CD4-positive, alpha-beta T cell treated with Interleukin-6 at 100 ng/mL for 8 hours (primary cell): Measurements from ENCODE around the gene FLNB.

Source experiments
- DNase-seq: peaks from one replicate; pipeline ENCODE4 v3.0.0-alpha.2; 2020; ENCODE audit warnings: mixed read lengths, low spot score

Gene FLNB

DNA sequence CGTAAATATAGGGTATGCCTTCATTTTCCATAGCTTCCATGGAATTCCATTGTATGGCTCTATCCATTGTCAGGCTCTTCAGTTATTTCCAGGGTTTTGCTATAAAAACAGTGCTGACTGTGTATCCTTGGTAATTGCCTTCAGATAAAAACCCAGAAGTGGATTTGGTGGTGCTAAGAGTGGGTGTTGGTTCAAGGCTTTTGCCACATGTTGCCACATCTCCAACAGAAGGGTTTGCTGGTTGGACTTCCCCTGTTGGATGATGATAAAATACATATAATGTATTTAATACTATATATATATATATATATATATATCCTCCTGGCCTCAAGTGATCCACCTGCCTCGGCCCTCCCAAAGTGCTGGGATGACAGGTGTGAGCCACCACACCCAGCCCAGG is 97.8 kb downstream of the FLNB start:
- DNase-seq: no peak

- DNase-seq: no peak
These were observed 98.4 kb downstream of the FLNB start for GRCh38 chr3:58106640-58107039.

GRCh38 chr3:58107597-58107996 is 99.4 kb downstream of the FLNB start:
- no peak for DNase-seq

DNA sequence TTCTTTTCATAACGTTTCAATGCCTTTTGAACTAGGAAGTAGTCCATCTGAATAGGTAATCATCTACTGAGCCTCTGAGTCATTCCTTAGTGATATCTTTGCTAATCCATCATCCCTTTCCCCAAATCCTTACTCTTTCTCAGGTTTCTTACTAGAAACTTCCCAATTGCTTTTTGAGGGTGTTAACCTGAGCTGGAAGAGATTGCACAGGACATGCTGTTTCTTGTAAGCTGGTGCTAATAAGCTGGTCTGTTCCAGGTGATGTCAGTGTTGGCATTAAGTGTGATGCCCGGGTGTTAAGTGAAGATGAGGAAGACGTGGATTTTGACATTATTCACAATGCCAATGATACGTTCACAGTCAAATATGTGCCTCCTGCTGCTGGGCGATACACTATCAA is 101.5 kb downstream of the FLNB start:
- DNase-seq: no peak

GRCh38 chr3:58111513-58112184 is 103.4 kb downstream of the FLNB start:
- no peak for DNase-seq

GRCh38 chr3:58112185-58112535 is 103.9 kb downstream of the FLNB start:
- DNase-seq: no peak

- DNase-seq: no peak
These were observed 107.0 kb downstream of the FLNB start for GRCh38 chr3:58115175-58115574.

- DNase-seq: peak; percentile 63
These were observed 108.1 kb downstream of the FLNB start for GRCh38 chr3:58116161-58116955.

DNA sequence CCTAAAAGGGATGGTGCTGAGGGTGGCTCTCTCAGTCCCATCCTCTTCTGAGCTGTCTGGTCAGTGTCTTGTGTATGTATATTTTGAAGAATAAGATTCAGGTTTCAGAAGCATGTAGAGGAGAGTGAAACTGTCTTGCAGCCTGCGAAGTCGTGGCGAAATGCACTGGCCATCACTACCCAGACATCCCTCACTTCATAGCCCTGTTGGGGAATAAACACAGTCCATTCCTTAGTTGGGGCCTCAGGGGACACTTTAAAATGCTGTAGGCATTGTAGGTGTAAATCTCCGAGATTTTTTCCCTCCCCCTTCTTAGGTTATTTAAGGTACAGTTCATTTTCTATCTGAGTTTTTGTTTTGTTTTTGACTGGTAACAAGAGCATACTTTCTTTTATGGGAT is 108.8 kb downstream of the FLNB start:
- no peak for DNase-seq

DNA sequence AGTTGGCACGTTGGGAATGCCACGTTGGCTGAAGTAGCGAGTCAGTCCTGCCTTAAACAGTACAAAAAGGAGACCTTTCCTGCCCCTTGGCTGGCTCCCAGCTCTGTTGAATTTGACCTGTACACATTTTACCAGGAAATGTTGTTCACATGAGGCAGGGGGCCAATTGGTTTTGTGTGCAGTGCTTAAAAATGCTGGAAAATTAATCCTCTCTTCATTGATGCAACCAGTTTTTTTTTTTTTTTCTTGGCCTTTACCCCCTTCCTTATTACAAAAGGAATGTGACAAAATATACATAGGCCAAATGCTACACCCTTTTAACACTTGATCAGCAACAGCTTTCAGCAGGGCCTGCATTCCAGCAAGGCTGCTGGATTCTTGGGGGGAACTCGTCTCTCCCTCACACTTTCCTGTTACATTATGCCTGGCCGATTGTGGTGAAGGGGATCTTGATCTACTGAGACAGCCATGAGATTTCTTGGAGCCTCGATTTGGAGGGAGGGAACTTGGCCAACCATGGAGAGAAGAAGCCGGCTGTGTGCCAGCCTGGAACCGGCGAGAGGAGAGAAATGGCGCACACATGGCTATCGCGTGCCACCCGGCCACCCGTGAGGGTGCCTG is 109.4 kb downstream of the FLNB start:
- DNase-seq: no peak

DNA sequence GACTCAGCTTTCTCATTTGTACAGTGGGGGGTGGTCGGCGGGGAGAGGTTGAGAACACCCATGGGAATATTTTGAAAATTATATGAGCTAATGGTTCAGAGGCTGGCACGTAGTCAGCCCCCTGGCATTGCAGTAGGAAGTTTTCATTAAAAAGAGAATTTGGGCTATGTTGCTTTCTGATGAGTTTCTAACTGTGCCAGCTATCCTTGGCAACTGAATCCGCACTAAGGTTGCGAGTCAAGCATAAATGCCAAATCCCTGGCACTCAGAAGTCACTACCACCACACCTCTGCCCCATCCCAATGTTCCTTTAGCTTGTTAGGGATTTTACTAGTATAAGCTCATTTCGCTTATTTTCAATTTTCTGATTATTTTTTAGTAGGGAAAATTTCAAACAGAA is 111.0 kb downstream of the FLNB start:
- DNase-seq: no peak

DNA sequence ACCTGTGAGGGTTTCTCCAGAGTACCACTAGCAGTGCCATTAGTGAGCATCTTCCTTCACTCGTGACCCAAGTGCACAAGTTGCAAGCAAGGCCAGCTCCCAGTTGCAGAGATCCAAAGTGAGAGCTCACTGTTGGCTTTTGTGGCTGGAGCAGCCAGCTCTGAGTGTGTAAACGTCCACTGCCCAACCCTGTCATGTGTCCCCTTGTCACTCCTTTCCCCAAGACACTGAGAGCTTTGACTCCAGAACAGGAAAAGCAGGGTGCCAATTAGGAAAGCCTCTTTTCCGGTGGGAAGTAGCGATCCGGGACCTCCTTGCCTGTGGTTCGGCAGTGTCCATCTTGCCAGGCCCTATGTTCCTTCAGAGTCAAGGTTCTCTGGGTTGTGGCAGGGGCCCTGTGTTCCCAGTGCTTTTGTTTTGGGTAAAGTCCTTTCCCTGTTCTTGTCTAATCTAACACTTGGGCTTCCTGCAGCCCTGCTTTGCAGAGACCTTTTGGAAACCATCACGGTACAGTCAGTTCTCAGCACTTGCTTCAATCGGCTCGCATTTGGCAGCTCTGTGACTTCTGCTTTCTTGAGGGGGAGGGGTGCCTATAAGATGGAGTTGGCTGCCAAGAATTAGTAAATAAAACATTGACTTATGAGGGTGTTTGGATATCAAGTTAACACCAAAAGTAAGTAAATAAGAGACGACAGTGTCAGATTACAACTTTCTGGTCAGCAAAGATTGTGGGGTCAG is 112.0 kb downstream of the FLNB start:
- DNase-seq: no peak

GRCh38 chr3:58121183-58121582 is 113.0 kb downstream of the FLNB start:
- DNase-seq: no peak

DNA sequence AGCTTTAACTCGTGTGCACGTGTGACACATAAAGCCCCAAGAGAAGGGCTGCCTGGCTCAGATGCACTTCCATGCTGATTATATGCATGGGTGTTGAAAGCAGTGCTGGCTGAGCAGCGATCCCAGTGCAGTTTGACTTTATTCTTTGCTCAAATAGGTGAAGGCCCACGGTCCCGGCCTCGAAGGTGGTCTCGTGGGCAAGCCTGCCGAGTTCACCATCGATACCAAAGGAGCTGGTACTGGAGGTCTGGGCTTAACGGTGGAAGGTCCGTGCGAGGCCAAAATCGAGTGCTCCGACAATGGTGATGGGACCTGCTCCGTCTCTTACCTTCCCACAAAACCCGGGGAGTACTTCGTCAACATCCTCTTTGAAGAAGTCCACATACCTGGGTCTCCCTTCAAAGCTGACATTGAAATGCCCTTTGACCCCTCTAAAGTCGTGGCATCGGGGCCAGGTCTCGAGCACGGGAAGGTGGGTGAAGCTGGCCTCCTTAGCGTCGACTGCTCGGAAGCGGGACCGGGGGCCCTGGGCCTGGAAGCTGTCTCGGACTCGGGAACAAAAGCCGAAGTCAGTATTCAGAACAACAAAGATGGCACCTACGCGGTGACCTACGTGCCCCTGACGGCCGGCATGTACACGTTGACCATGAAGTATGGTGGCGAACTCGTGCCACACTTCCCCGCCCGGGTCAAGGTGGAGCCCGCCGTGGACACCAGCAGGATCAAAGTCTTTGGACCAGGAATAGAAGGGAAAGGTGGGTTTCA is 114.9 kb downstream of the FLNB start:
- DNase-seq: no peak

DNA sequence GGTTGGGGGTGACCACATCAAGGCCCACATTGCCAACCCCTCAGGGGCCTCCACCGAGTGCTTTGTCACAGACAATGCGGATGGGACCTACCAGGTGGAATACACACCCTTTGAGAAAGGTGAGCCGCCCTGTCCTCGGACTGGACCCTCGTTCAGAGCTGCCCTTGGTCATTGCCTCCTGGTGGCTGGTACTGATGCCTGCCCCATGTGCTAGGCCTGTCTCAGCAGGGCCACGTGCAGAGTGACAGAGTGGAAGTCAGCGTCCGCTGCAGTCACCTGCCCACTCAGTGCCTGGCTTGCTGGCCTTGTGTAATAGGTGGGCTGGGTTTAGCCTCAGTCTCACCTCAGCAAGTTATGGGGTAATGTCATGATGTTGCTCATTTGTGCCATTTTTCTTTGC is 116.2 kb downstream of the FLNB start:
- no peak for DNase-seq

DNA sequence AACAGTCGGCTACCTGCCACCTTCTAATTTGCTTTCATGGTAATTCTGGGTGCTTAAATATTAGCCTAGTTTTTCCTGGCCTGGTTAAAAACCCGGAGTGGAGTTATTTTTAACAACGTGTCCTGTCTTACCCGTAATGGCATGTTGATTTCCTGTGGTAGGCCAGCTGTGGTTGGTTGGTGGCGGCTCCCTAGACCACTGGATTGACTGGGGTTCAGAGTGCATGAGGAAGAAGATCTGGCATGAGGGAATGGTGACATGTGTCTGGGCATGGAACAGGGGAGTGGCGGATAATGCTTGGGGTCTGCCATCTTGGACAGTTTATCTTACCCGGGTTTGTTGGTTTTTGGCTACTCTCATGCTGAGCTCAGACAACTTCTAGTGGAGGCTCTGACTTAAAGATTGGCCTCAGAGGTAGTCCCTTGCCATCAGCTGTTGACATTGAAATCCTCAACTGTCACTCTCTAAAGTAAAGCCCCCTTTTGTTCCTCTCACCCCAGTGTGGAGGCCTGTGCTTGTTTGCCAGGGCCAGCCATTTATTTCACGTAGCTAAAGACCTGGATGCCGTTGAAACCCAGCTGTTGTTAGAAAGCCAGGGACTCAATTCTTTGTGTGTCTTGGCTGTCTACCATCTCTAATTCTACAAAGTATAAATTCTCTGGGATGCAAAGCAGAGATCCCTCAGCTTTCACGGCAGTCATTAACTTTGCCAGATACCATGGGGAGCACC is 121.0 kb downstream of the FLNB start:
- DNase-seq: no peak

DNA sequence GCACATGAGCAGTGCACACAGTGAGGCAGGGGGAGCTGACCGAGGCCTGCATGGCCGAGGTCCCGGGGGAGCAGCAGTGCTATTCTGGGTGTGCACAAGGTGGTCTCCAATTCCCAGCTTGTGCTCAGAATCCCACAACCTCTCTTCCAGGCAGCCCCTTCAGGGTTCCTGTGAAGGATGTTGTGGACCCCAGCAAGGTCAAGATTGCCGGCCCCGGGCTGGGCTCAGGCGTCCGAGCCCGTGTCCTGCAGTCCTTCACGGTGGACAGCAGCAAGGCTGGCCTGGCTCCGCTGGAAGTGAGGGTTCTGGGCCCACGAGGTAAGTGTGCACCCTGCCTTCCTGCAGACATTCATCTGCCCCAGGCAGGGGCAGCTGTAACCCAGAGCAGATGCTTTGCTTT is 122.4 kb downstream of the FLNB start:
- no peak for DNase-seq

- no peak for DNase-seq
These were observed 123.0 kb downstream of the FLNB start for GRCh38 chr3:58131101-58131825.

DNA sequence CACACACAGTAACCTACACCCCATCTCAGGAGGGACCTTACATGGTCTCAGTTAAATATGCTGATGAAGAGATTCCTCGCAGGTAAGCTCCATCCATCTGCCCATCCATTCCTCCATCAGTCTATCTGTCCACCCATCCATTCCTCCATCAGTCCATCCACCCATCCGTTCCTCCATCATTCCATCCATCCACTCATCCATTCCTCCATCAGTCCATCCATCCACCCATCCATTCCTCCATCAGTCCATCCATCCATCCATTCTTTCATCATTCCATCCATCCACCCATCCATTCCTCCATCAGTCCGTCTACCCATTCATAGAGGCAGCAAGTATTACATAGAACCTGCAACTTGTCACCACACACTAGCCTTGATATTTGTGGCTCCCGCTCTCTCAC is 124.6 kb downstream of the FLNB start:
- no peak for DNase-seq

DNA sequence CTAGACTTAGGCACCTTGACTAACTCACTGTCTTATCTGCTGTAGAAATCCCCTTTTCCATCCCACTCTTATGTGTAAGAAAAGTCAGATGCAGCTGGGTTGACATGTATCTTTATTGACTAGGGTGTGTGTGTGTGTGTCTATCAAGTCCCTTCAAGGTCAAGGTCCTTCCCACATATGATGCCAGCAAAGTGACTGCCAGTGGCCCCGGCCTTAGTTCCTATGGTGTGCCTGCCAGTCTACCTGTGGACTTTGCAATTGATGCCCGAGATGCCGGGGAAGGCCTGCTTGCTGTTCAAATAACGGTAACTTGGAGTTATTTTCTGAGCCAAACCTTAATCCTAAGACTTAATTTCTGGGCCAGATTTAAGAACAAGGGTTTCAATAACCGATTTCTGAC is 126.2 kb downstream of the FLNB start:
- no peak for DNase-seq
